DMS79 (cell line): ENCODE data around the gene NDUFS7.
A peak's percentile ranks its signal among the peaks of the same experiment; 100 is the strongest.

Source experiments
- DNase-seq: peaks from one replicate; lab custom pipeline; 2025; lab: John Stamatoyannopoulos, UW

Gene NDUFS7

GRCh38 chr19:1383312-1384084 is at the start of gene NDUFS7:
Gene NDUFS7, plus strand, starts transcription at chr19:1383907. Its CDS starts 20 bp downstream, at chr19:1383927.
- peak; percentile 70 for DNase-seq

GRCh38 chr19:1336079-1336684 is 47.5 kb upstream of the NDUFS7 start:
- no peak for DNase-seq

- no peak for DNase-seq
Measured at GRCh38 chr19:1340681-1341469, 42.8 kb upstream of the NDUFS7 start.

- no peak for DNase-seq
Measured at GRCh38 chr19:1343041-1343440, 40.7 kb upstream of the NDUFS7 start.

- DNase-seq, result no peak
Measured at GRCh38 chr19:1349211-1349610, 34.5 kb upstream of the NDUFS7 start.

GRCh38 chr19:1350867-1351266 is 32.8 kb upstream of the NDUFS7 start:
- DNase-seq, result no peak

GRCh38 chr19:1351381-1351851 is 32.3 kb upstream of the NDUFS7 start:
- no peak for DNase-seq

GRCh38 chr19:1353144-1353543 is 30.6 kb upstream of the NDUFS7 start:
- DNase-seq, result no peak

GRCh38 chr19:1354970-1355567 is 28.6 kb upstream of the NDUFS7 start:
- DNase-seq, result no peak

- DNase-seq, result peak; percentile 21
Measured at GRCh38 chr19:1355568-1356507, 27.9 kb upstream of the NDUFS7 start.

- peak; percentile 21 for DNase-seq
Measured at GRCh38 chr19:1356508-1356865, 27.2 kb upstream of the NDUFS7 start.

- no peak for DNase-seq
Measured at GRCh38 chr19:1357531-1358109, 26.1 kb upstream of the NDUFS7 start.

GRCh38 chr19:1360126-1360817 is 23.4 kb upstream of the NDUFS7 start:
- DNase-seq, result no peak

GRCh38 chr19:1360818-1361461 is 22.8 kb upstream of the NDUFS7 start:
- DNase-seq, result no peak

- no peak for DNase-seq
Measured at GRCh38 chr19:1361601-1362386, 21.9 kb upstream of the NDUFS7 start.

- no peak for DNase-seq
Measured at GRCh38 chr19:1362387-1363257, 21.1 kb upstream of the NDUFS7 start.

- DNase-seq, result no peak
Measured at GRCh38 chr19:1363599-1363998, 20.1 kb upstream of the NDUFS7 start.
